ENCODE measurements around the gene KARS1.
A peak's percentile ranks its signal among the peaks of the same experiment; 100 is the strongest.

DNA sequence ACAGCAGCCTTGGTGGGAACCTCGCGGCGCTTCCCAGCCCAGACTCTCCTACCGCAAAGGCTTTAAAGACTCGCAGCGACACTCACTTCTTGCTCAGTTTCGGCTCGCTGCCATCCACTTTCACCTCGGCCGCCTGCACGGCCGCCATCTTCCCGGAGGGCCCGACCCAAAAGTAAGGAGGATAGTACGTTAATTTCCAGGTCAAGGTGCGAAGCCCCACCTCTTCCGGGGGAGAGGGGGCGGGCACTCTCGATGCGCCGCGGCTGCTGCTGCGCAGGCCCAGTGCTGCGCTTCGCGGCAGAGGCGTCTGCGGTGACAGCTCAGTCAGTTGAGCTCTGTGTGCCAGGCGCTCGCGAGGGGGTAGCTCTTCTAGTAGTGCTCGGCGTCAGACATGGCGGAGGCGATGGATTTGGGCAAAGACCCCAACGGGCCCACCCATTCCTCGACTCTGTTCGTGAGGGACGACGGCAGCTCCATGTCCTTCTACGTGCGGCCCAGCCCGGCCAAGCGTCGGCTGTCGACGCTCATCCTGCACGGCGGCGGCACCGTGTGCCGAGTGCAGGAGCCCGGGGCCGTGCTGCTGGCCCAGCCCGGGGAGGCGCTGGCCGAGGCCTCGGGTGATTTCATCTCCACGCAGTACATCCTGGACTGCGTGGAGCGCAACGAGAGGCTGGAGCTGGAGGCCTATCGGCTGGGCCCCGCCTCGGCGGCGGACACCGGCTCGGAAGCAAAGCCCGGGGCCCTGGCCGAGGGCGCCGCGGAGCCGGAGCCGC lies at the start of gene KARS1, which contains the start of gene TERF2IP:
- TF ChIP-seq, protein P1, sequence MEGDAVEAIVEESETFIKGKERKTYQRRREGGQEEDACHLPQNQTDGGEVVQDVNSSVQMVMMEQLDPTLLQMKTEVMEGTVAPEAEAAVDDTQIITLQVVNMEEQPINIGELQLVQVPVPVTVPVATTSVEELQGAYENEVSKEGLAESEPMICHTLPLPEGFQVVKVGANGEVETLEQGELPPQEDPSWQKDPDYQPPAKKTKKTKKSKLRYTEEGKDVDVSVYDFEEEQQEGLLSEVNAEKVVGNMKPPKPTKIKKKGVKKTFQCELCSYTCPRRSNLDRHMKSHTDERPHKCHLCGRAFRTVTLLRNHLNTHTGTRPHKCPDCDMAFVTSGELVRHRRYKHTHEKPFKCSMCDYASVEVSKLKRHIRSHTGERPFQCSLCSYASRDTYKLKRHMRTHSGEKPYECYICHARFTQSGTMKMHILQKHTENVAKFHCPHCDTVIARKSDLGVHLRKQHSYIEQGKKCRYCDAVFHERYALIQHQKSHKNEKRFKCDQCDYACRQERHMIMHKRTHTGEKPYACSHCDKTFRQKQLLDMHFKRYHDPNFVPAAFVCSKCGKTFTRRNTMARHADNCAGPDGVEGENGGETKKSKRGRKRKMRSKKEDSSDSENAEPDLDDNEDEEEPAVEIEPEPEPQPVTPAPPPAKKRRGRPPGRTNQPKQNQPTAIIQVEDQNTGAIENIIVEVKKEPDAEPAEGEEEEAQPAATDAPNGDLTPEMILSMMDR (IDR thresholded peaks at IDR 0.05 in 4 of 5, conservative IDR thresholded peaks at IDR 0.05 in 1 of 5): no peak
- peak; percentile 97 for TF ChIP-seq POLR2A (IDR thresholded peaks at IDR 0.05)
